HG03571 (cell line): Measurements from ENCODE around the gene CSNK1D.

Source experiments
- ATAC-seq: cut with Tn5 transposase; IDR thresholded peaks from one replicate; pipeline ENCODE4 v1.9.1; 2021; ENCODE audit not compliant: unreplicated experiment

CSNK1D gene

GRCh38 chr17:82273327-82274133 is at the start of gene CSNK1D:
TSS of gene CSNK1D (minus strand) at chr17:82273700. CDS start at chr17:82273381, 319 bp downstream.
- ATAC-seq, result peak; percentile 65

GRCh38 chr17:82322526-82323453 is 49.3 kb upstream of the CSNK1D start:
- ATAC-seq, result no peak

- ATAC-seq, result no peak
These were observed 48.5 kb upstream of the CSNK1D start for GRCh38 chr17:82321947-82322466.

GRCh38 chr17:82320956-82321927 is 47.7 kb upstream of the CSNK1D start:
- no peak for ATAC-seq

GRCh38 chr17:82320140-82320840 is 46.8 kb upstream of the CSNK1D start:
- no peak for ATAC-seq

- ATAC-seq, result no peak
These were observed 46.1 kb upstream of the CSNK1D start for GRCh38 chr17:82319619-82320062.

GRCh38 chr17:82318772-82319606 is 45.5 kb upstream of the CSNK1D start:
- ATAC-seq, result no peak

GRCh38 chr17:82318169-82318498 is 44.6 kb upstream of the CSNK1D start:
- ATAC-seq, result no peak

- no peak for ATAC-seq
These were observed 44.1 kb upstream of the CSNK1D start, which contains the start of gene CD7 for GRCh38 chr17:82317394-82318168. TSS of gene CD7 (minus strand) at chr17:82317608. CDS start at chr17:82317495, 113 bp downstream.

- no peak for ATAC-seq
These were observed 43.3 kb upstream of the CSNK1D start for GRCh38 chr17:82316651-82317393.

- no peak for ATAC-seq
These were observed 42.3 kb upstream of the CSNK1D start for GRCh38 chr17:82315703-82316358.

- ATAC-seq, result no peak
These were observed 41.5 kb upstream of the CSNK1D start for GRCh38 chr17:82314727-82315605.

GRCh38 chr17:82314012-82314726 is 40.7 kb upstream of the CSNK1D start:
- no peak for ATAC-seq

GRCh38 chr17:82313195-82314011 is 39.9 kb upstream of the CSNK1D start:
- no peak for ATAC-seq
